Memory B cell (primary cell): ENCODE data around the gene STX1B.

ENCODE experiments used
- ATAC-seq: fragments of 150-1000 bp; cut with Tn5 transposase; 2 replicates; pipeline ENCODE4 v1.10.0; 2021; ENCODE audit warnings: low read depth, mild to moderate bottlenecking, moderate library complexity
- DNase-seq, 2 donors: peaks; one replicate each; pipeline ENCODE4 v3.0.0; 2022; ENCODE audit warnings: low spot score in 2 of 2
- H3K27ac Mint-ChIP-seq: one replicate; pipeline ENCODE4 v1.8.0; 2022; ENCODE audit warnings: mild to moderate bottlenecking, moderate library complexity, mixed read lengths
- H3K27me3 Mint-ChIP-seq: one replicate; pipeline ENCODE4 v1.8.0; 2022; ENCODE audit warnings: mixed read lengths
- H3K36me3 Mint-ChIP-seq: one replicate; pipeline ENCODE4 v1.8.0; 2022; ENCODE audit warnings: mild to moderate bottlenecking, mixed read lengths
- H3K4me1 Mint-ChIP-seq: one replicate; pipeline ENCODE4 v1.8.0; 2022; ENCODE audit warnings: mixed read lengths
- H3K4me3 Mint-ChIP-seq: one replicate; pipeline ENCODE4 v1.8.0; 2022; ENCODE audit warnings: mild to moderate bottlenecking, moderate library complexity, mixed read lengths
- H3K9me3 Mint-ChIP-seq: one replicate; pipeline ENCODE4 v1.8.0; 2022; ENCODE audit warnings: mixed read lengths

Gene STX1B

GRCh38 chr16:31006589-31006988, 3.8 kb downstream of the STX1B start:
- H3K9me3 Mint-ChIP-seq: no peaks in the 10 kb centered on the region
- H3K27me3 Mint-ChIP-seq: peaks cover 26% of the 10 kb centered on the region
- H3K4me1 Mint-ChIP-seq: peaks cover 3% of the 10 kb centered on the region
- ATAC-seq (no peak), DNase-seq (no peak)
- no peak overlapping the region for H3K27ac Mint-ChIP-seq
- H3K36me3 Mint-ChIP-seq: no peaks in the 10 kb centered on the region
- H3K4me3 Mint-ChIP-seq: no peak overlapping the region

- peaks cover 20% of the 10 kb centered on the region for H3K27me3 Mint-ChIP-seq
- no peak for ATAC-seq
- no peak overlapping the region for H3K4me3 Mint-ChIP-seq
- H3K27ac Mint-ChIP-seq: no peak overlapping the region
- no peaks in the 10 kb centered on the region for H3K36me3 Mint-ChIP-seq
- no peak for DNase-seq
- H3K9me3 Mint-ChIP-seq: no peaks in the 10 kb centered on the region
- no peaks in the 10 kb centered on the region for H3K4me1 Mint-ChIP-seq
Measured at GRCh38 chr16:31006086-31006385, 4.4 kb downstream of the STX1B start.

- Mint-ChIP-seq H3K36me3 (no peaks in the 10 kb centered on the region), H3K27ac (no peak overlapping the region), H3K4me3 (no peak overlapping the region)
Measured at GRCh38 chr16:31005350-31006085, 4.9 kb downstream of the STX1B start.

GRCh38 chr16:31004658-31005057, 5.8 kb downstream of the STX1B start:
- Mint-ChIP-seq H3K36me3 (no peaks in the 10 kb centered on the region), H3K27me3 (peaks cover 16% of the 10 kb centered on the region), H3K4me1 (no peaks in the 10 kb centered on the region), H3K9me3 (no peaks in the 10 kb centered on the region), H3K4me3 (no peak overlapping the region), H3K27ac (no peak overlapping the region)
- ATAC-seq (no peak), DNase-seq (no peak)

More at GRCh38 chr16:31005350-31006085, 4.9 kb downstream of the STX1B start:
- no peak for ATAC-seq
- H3K4me1 Mint-ChIP-seq: no peaks in the 10 kb centered on the region
- DNase-seq: no peak
- peaks cover 20% of the 10 kb centered on the region for H3K27me3 Mint-ChIP-seq
- H3K9me3 Mint-ChIP-seq: no peaks in the 10 kb centered on the region

GRCh38 chr16:31003744-31004143, 6.7 kb downstream of the STX1B start:
- no peak overlapping the region for H3K4me3 Mint-ChIP-seq
- H3K9me3 Mint-ChIP-seq: no peaks in the 10 kb centered on the region
- H3K4me1 Mint-ChIP-seq: no peaks in the 10 kb centered on the region
- ATAC-seq (no peak), DNase-seq (no peak)
- H3K27ac Mint-ChIP-seq: peak overlapping the region; percentile 19
- H3K27me3 Mint-ChIP-seq: peaks cover 8% of the 10 kb centered on the region
- no peaks in the 10 kb centered on the region for H3K36me3 Mint-ChIP-seq

- Mint-ChIP-seq H3K27ac (no peak overlapping the region), H3K4me1 (no peaks in the 10 kb centered on the region), H3K9me3 (no peaks in the 10 kb centered on the region), H3K4me3 (no peak overlapping the region), H3K36me3 (no peaks in the 10 kb centered on the region), H3K27me3 (peaks cover 7% of the 10 kb centered on the region)
- ATAC-seq (no peak), DNase-seq (no peak)
Measured at GRCh38 chr16:31002862-31003341, 7.5 kb downstream of the STX1B start.

GRCh38 chr16:31002250-31002700, 8.2 kb downstream of the STX1B start:
- Mint-ChIP-seq H3K27ac (no peak overlapping the region), H3K4me3 (no peak overlapping the region), H3K36me3 (no peaks in the 10 kb centered on the region), H3K4me1 (peaks cover 2% of the 10 kb centered on the region), H3K9me3 (no peaks in the 10 kb centered on the region), H3K27me3 (peaks cover 6% of the 10 kb centered on the region)
- no peak for ATAC-seq
- DNase-seq: no peak

GRCh38 chr16:31001507-31002249, 8.8 kb downstream of the STX1B start:
- DNase-seq (no peak), ATAC-seq (no peak)
- Mint-ChIP-seq H3K27me3 (peaks cover 5% of the 10 kb centered on the region), H3K4me3 (no peak overlapping the region), H3K27ac (no peak overlapping the region), H3K4me1 (peaks cover 5% of the 10 kb centered on the region), H3K36me3 (no peaks in the 10 kb centered on the region), H3K9me3 (no peaks in the 10 kb centered on the region)

GRCh38 chr16:31000671-31001382, 9.6 kb downstream of the STX1B start:
- Mint-ChIP-seq H3K4me1 (peaks cover 10% of the 10 kb centered on the region), H3K27ac (no peak overlapping the region), H3K27me3 (peaks cover 3% of the 10 kb centered on the region), H3K9me3 (no peaks in the 10 kb centered on the region), H3K36me3 (no peaks in the 10 kb centered on the region), H3K4me3 (no peak overlapping the region)
- no peak for ATAC-seq
- DNase-seq: no peak

- Mint-ChIP-seq H3K4me3 (no peak overlapping the region), H3K36me3 (no peaks in the 10 kb centered on the region), H3K4me1 (peaks cover 12% of the 10 kb centered on the region), H3K27ac (no peak overlapping the region), H3K9me3 (no peaks in the 10 kb centered on the region), H3K27me3 (peaks cover 3% of the 10 kb centered on the region)
- DNase-seq (no peak), ATAC-seq (no peak)
Measured at GRCh38 chr16:30998852-30999761, 11.3 kb downstream of the STX1B start.

GRCh38 chr16:30997725-30998711, 12.4 kb downstream of the STX1B start:
- Mint-ChIP-seq H3K4me3 (peak overlapping the region; percentile 81), H3K36me3 (no peaks in the 10 kb centered on the region), H3K4me1 (peaks cover 12% of the 10 kb centered on the region), H3K27me3 (peaks cover 3% of the 10 kb centered on the region), H3K27ac (no peak overlapping the region), H3K9me3 (no peaks in the 10 kb centered on the region)
- DNase-seq: no peak
- ATAC-seq: no peak

GRCh38 chr16:30996985-30997724, 13.3 kb downstream of the STX1B start:
- Mint-ChIP-seq H3K27ac (peak overlapping the region; percentile 96), H3K4me3 (peak overlapping the region; percentile 98), H3K36me3 (no peaks in the 10 kb centered on the region), H3K9me3 (no peaks in the 10 kb centered on the region), H3K4me1 (peaks cover 14% of the 10 kb centered on the region), H3K27me3 (peaks cover 3% of the 10 kb centered on the region)
- DNase-seq (peak; percentile 68 to 70), ATAC-seq (peak; percentile 98)
